IMR-90 (cell line): ENCODE measurements around the gene LYSMD4. TPM values are rescaled to one million over a fixed set of nuclear protein-coding genes. Genes with fewer than 3 reads are reported as not detected.

Source experiments
- ATAC-seq: fragments of 200-7000 bp; cut with Tn5 transposase; 2 replicates; pipeline ENCODE4 v1.9.1; 2020; ENCODE audit warnings: low read depth, mild to moderate bottlenecking, moderate library complexity
- BruUV-seq: library from RNA; stranded (reverse); fragments of 400-500 nt; replicated peaks from 2 replicates; lab custom pipeline; 2021; lab: Mats Ljungman, UMichigan
- CTCF ChIA-PET: fragments of 300-600 bp; formaldehyde crosslinking; extraction: SDS; loops from one replicate; lab custom pipeline; 2021; ENCODE audit warnings: antibody characterized with exemption; lab: Yijun Ruan, JAX
- POLR2A ChIA-PET: fragments of 300-600 bp; sonication (Branson Sonifier 250); formaldehyde crosslinking; loops from one replicate; lab custom pipeline; 2022; ENCODE audit warnings: antibody characterized with exemption; ENCODE audit not compliant: unreplicated experiment; lab: Charles Lee
- DNase-seq: peaks from one replicate; pipeline ENCODE4 v3.0.0; 2013
- H2AFZ ChIP-seq: replicated peaks from 2 replicates; pipeline ENCODE3; 2013; ENCODE audit warnings: low read length, mild to moderate bottlenecking; ENCODE audit not compliant: poor library complexity
- H2AK5ac ChIP-seq: 2 replicates; pipeline ENCODE4 v1.6.1; 2013; ENCODE audit warnings: low read depth, low read length, inconsistent platforms
- H2AK9ac ChIP-seq: replicated peaks from 2 replicates; pipeline ENCODE3; 2013; ENCODE audit warnings: mild to moderate bottlenecking, low read depth, low read length, moderate library complexity; ENCODE audit not compliant: poor library complexity
- H2BK120ac ChIP-seq: 2 replicates; pipeline ENCODE4 v1.6.1; 2013; ENCODE audit warnings: low read depth, low read length, inconsistent platforms
- H2BK15ac ChIP-seq: 3 replicates; pipeline ENCODE4 v1.6.1; 2013; ENCODE audit warnings: low read depth, low read length, inconsistent platforms
- H2BK20ac ChIP-seq: 2 replicates; pipeline ENCODE4 v1.6.1; 2013; ENCODE audit warnings: low read depth, mild to moderate bottlenecking, inconsistent platforms, low read length, moderate library complexity
- H2BK5ac ChIP-seq: 2 replicates; pipeline ENCODE4 v1.6.1; 2013; ENCODE audit warnings: mild to moderate bottlenecking, low read depth, low read length, inconsistent platforms; ENCODE audit not compliant: poor library complexity, severe bottlenecking
- H3K14ac ChIP-seq: replicated peaks from 2 replicates; pipeline ENCODE4 v1.6.1; 2013; ENCODE audit warnings: low read depth, low read length, inconsistent platforms
- H3K18ac ChIP-seq: 2 replicates; pipeline ENCODE4 v1.6.1; 2013; ENCODE audit warnings: low read depth, low read length, control low read depth
- H3K23ac ChIP-seq: 2 replicates; pipeline ENCODE4 v1.6.1; 2013; ENCODE audit warnings: low read depth, low read length, inconsistent platforms
- H3K27ac ChIP-seq: 2 replicates; pipeline ENCODE4 v1.5.1; 2013; ENCODE audit warnings: mild to moderate bottlenecking, control low read depth, low read length; ENCODE audit not compliant: insufficient read depth
- H3K27me3 ChIP-seq: 2 replicates; pipeline ENCODE4 v1.6.1; 2013; ENCODE audit warnings: low read length; ENCODE audit not compliant: control insufficient read depth, insufficient read depth
- H3K36me3 ChIP-seq: 2 replicates; pipeline ENCODE4 v1.6.1; 2013; ENCODE audit warnings: low read length, mixed read lengths; ENCODE audit not compliant: control insufficient read depth, insufficient read depth
- H3K4ac ChIP-seq: 2 replicates; pipeline ENCODE4 v1.6.1; 2013; ENCODE audit warnings: low read depth, low read length, inconsistent platforms
- H3K4me1 ChIP-seq: 2 replicates; pipeline ENCODE4 v1.6.1; 2013; ENCODE audit warnings: low read length, mixed read lengths; ENCODE audit not compliant: control insufficient read depth, insufficient read depth
- H3K4me2 ChIP-seq: 2 replicates; pipeline ENCODE4 v1.6.1; 2013; ENCODE audit warnings: low read depth, mild to moderate bottlenecking, control low read depth, low read length, moderate library complexity
- H3K4me3 ChIP-seq: 2 replicates; pipeline ENCODE4 v1.5.1; 2013; ENCODE audit warnings: low read depth, mild to moderate bottlenecking, control low read depth, low read length, moderate library complexity; ENCODE audit not compliant: insufficient read depth
- H3K56ac ChIP-seq: 2 replicates; pipeline ENCODE4 v1.6.1; 2013; ENCODE audit warnings: low read length, inconsistent platforms; ENCODE audit not compliant: insufficient read depth; ENCODE audit errors: extremely low read depth
- H3K79me1 ChIP-seq, 2 experiments: 2 replicates each; pipeline ENCODE4 v1.6.1; 2013; ENCODE audit warnings: low read length in 2 of 2, inconsistent platforms in 1 of 2, low read depth in 1 of 2
- H3K9ac ChIP-seq: 2 replicates; pipeline ENCODE4 v1.6.1; 2013; ENCODE audit warnings: low read depth, low read length, control low read depth
- H3K9me1 ChIP-seq: 2 replicates; pipeline ENCODE4 v1.6.1; 2013; ENCODE audit warnings: low read length, inconsistent platforms; ENCODE audit not compliant: insufficient read depth
- H3K9me3 ChIP-seq: 2 replicates; pipeline ENCODE4 v1.6.1; 2013; ENCODE audit warnings: low read length; ENCODE audit not compliant: control insufficient read depth, insufficient read depth
- H4K20me1 ChIP-seq: 2 replicates; pipeline ENCODE4 v1.6.1; 2013; ENCODE audit warnings: low read length, inconsistent platforms; ENCODE audit not compliant: insufficient read depth
- H4K5ac ChIP-seq: 2 replicates; pipeline ENCODE4 v1.6.1; 2013; ENCODE audit warnings: mild to moderate bottlenecking, low read depth, low read length, control low read depth
- H4K8ac ChIP-seq, 2 experiments: 2 replicates each; pipeline ENCODE4 v1.6.1; 2013; ENCODE audit warnings: low read depth in 2 of 2, low read length in 2 of 2, control low read depth in 1 of 2, inconsistent platforms in 1 of 2
- H4K91ac ChIP-seq: 2 replicates; pipeline ENCODE4 v1.6.1; 2013; ENCODE audit warnings: low read depth, low read length, inconsistent platforms; ENCODE audit not compliant: insufficient read depth
- CHD1 ChIP-seq: IDR thresholded peaks from 2 replicates; pipeline ENCODE4 v1.6.1; 2012; ENCODE audit warnings: low read depth, low read length, improper control_type of control experiment
- MAFK ChIP-seq: IDR thresholded peaks from 2 replicates; pipeline ENCODE4 v1.6.1; 2012; ENCODE audit warnings: low read depth, low read length, improper control_type of control experiment
- RAD21 ChIP-seq: IDR thresholded peaks from 2 replicates; pipeline ENCODE4 v1.6.1; 2012; ENCODE audit warnings: low read length, improper control_type of control experiment
- SMC3 ChIP-seq: fragments of 150-350 bp; IDR thresholded peaks from 2 replicates; pipeline ENCODE4 v1.6.1; 2016; ENCODE audit warnings: low read depth, mild to moderate bottlenecking, antibody characterized with exemption, low read length, moderate library complexity
- WGBS, 2 experiments: methylation state at CpG; one replicate each; pipeline versions ENCODE4 v1.1.5 to v1.1.7; 2013; ENCODE audit warnings: missing lambda C conversion rate in 2 of 2; ENCODE audit not compliant: insufficient read length in 1 of 2; ENCODE audit errors: extremely low coverage in 2 of 2; 5-methylcytosine and 5-hydroxymethylcytosine counted together
- dilution Hi-C: fragments of 300-500 bp; cut with HindIII; formaldehyde crosslinking; loops from one replicate; pipeline ENCODE4 v1.14.3; 2018; ENCODE audit warnings: low sequenced_read_pairs; ENCODE audit not compliant: unreplicated experiment
- in situ Hi-C: fragments of 300-500 bp; cut with MboI; formaldehyde crosslinking; loops from 3 replicates; pipeline ENCODE4 v1.14.3; 2019; ENCODE audit warnings: low sequenced_read_pairs, inconsistent platforms, mixed read lengths
- intact Hi-C: fragments of 100-400 bp; cut with micrococcal nuclease; formaldehyde crosslinking; loops from 2 replicates; pipeline ENCODE4 v1.10.0; 2022
- microRNA-seq, 2 experiments: library from miRNA; stranded (forward) in 1 of 2; unstranded in 1 of 2; fragments of 10-50 nt in 1 of 2; fragments of <30 nt in 1 of 2; gene quantifications in 1 of 2; microRNA quantifications in 1 of 2; one replicate each; pipeline versions ENCODE3 to v1.1.0; 2013 to 2020; ENCODE audit not compliant: insufficient read depth in 1 of 2, insufficient read length in 1 of 2, unreplicated experiment in 1 of 2
- polyA plus RNA-seq, 3 experiments: library from polyadenylated mRNA; depleted of rRNA; stranded (reverse); fragments of >200 nt; gene quantifications; 2 replicates each; pipeline ENCODE4 v1.2.3, GENCODE V29; 2012; ENCODE audit warnings: low replicate concordance in 1 of 3
- small RNA-seq, 5 experiments: library from RNA; depleted of rRNA; stranded (forward); fragments of <200 nt; gene quantifications; one replicate each; pipeline ENCODE3, GENCODE V24; 2012
- total RNA-seq: library from RNA; depleted of rRNA; stranded (reverse); fragments of >200 nt; gene quantifications from 2 replicates; pipeline ENCODE4 v1.2.3, GENCODE V29; 2012; rRNA removed

Gene LYSMD4
- total and polyA plus RNA-seq, 2 of the 4 experiments (the other 2 are of a cell fraction): 4.5 to 5.0 TPM

GRCh38 chr15:99677540-99678134, 55.6 kb downstream of the LYSMD4 start:
- Histone ChIP-seq H3K27ac (no peak overlapping the region), H3K4ac (no peak overlapping the region), H3K4me1 (no peaks in the 10 kb centered on the region), H4K5ac (no peak overlapping the region), H3K9ac (no peak overlapping the region), H3K56ac (no peak overlapping the region), H3K4me2 (no peak overlapping the region), H2AK5ac (no peak overlapping the region), H4K91ac (no peak overlapping the region), H4K20me1 (no peaks in the 10 kb centered on the region), H3K9me1 (peaks cover 6% of the 10 kb centered on the region; the same call in 1 of the 2 replicates), H4K8ac (no peak overlapping the region), H3K23ac (no peak overlapping the region), H2BK15ac (no peak overlapping the region), H3K14ac (no peak overlapping the region), H3K18ac (no peak overlapping the region), H3K27me3 (no peaks in the 10 kb centered on the region), H2BK5ac (no peak overlapping the region), H3K9me3 (no peaks in the 10 kb centered on the region), H2AFZ (no peak overlapping the region), H3K4me3 (no peak overlapping the region), H2AK9ac (no peak overlapping the region), H3K36me3 (peaks cover 14% of the 10 kb centered on the region), H2BK20ac (no peak overlapping the region), H2BK120ac (no peak overlapping the region), H3K79me1 (peaks cover 2 to 11% of the 10 kb centered on the region in 2 experiments; a peak in 3 of 4 replicates)
- BruUV-seq: no TSS peak
- in situ Hi-C loops (no loop called here), intact Hi-C loops (no loop called here), dilution Hi-C loops (no loop called here)
- TF ChIP-seq MAFK: no peak
- no peak for TF ChIP-seq SMC3
- no peak for TF ChIP-seq RAD21
- no peak for TF ChIP-seq CHD1
- 100% methylated on average over 1 of the region's 4 CpGs; no CpG with 5 or more reads in 1 of the 2 experiments for WGBS, 2 experiments
- ChIA-PET CTCF (no interaction called here), POLR2A (no interaction called here)
- ATAC-seq (no peak), DNase-seq (no peak)

Small RNA genes within 50 kb of the gene (microRNA-seq; reads per million reads assigned to microRNA genes)
- gene RF00019 (ENCODE audit: insufficient read depth, insufficient read length): not detected

Small RNA genes within 50 kb of the gene (small RNA-seq; reads per million reads assigned to genes)
- 0 reads per million in 5 experiments for gene RF00019

Other genes with a start within 250 kb of the LYSMD4 start
- 16.7 and 20.8 TPM in 2 replicates for gene MEF2A, start 167.5 kb downstream of the LYSMD4 start, total RNA-seq
- 16.1 and 16.6 TPM in 2 replicates for gene MEF2A, start 167.5 kb downstream of the LYSMD4 start, polyA plus RNA-seq (2012; rRNA removed)